ENCODE results near the gene HPSE2.

The HPSE2 gene

DNA sequence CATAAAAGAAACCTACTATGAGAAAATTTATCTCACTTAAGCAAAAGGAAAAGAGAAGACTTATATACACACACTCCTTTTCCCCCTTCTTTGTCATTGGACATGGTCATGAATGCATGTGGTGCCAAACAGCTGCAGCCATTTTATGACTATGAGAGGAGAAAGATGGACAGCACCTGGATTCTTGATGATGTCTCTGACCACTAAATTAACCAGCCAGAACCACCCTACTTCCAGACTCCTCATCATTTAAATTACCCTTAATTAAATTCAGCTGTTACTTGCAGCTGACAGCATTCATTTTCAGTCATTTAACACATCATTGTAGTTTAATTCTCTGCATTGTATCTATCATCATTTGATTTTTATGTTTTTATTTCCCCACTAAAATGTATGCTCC lies 409.9 kb downstream of the HPSE2 start:
- DNase-seq, result no peak

DNA sequence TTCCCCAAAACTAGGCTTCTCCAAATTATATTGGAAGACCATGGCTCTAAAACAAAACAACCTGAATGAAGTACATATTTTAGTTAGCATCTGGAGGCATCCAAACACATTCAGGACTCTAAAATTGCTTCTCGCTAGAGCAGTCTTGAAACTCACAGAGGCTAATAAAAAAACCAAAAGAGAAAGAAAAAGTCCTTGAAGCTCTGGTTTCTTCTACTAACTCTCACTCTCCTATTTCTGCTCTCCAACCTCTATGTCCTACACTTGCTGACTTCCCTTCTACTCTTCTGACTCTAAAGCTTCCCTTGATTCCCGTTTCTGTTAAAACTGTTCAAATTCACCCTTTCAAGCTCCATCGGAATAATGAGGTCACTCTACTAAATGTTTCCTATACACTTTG lies 418.3 kb downstream of the HPSE2 start:
- no peak for DNase-seq

DNA sequence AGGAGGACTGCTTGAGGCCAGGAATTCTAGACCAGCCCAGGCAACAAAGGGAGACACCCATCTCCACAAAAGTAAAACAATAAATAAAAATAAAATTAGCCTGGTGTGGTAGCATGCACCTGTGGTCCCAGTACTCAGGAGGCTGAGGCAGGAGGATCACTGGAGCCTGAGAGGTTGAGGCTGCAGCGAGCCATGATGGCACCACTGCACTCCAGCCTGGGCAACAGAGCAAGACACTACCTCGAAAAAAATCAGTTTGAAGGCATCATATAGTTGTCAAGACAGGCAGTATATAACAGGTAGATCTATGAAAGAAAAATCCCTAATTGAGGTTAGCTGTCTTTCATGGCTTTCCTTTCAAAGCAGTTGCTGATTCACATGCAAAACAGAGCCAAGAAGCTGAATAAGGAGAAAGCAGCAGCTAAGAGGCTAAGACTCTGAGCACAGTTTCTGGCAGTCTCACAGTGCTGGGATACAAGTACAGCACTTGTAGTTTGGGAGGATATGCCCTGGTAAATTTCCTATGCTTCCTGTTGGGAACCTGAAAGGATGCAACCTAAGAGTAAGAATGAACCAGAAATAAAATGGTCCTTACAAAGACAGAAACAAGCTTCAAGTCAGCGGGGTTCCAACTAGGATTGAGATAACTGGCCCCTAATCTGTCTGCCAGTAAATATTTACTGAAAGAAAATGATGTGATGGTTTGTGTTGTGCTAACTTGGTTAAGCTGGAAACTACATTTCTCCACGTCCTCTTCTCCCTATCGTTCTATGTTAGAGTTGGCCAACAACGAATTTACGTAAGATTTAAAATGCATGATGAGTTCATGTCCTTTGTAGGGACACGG lies 420.4 kb downstream of the HPSE2 start:
- no peak for DNase-seq

DNA sequence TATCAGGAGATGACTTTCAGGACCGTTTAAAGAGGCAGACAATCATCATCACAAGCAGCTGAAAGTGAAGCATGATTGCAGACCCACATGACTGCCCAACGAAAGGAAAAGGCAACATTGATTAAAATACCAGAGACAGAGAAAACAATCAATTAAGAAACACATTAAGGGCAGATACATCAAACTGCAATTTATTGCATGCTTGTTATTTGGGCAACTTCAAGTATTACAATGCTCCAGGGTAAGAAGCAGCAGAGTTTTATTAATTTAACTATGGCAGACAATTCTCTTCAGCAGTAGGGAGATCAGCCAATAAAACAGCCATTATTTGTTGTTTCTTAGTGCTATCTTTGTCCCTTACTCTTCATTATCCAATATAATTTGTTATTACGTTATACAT lies 421.2 kb downstream of the HPSE2 start:
- DNase-seq, result no peak

DNA sequence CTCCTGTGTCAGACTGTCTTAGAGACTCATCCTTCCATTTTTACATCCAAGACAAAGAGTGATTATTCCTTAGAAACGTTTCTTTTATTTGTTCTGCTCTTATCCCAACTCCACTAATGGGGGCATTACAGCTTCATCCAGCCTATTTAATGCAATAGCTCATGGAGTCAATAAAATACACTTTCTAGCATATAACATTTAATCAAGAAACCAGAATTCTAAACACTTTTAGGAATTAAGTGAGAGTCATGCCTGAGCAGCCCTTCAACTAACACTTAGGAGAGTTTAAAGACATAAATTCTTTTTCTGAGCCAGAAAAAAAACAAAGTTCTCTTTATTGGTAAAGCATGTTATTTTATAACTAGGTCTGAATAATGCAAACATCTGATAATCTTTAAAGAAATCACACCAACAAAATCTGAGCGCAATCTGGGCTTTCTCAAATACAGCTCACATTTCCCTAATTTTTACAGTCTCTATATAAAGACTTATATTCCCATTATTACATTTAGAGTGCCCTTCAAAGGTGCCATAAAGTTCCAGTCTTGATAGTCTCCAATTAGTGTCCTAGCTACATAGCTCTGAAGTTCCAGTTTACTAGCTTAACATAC lies 427.3 kb downstream of the HPSE2 start:
- DNase-seq, result no peak

DNA sequence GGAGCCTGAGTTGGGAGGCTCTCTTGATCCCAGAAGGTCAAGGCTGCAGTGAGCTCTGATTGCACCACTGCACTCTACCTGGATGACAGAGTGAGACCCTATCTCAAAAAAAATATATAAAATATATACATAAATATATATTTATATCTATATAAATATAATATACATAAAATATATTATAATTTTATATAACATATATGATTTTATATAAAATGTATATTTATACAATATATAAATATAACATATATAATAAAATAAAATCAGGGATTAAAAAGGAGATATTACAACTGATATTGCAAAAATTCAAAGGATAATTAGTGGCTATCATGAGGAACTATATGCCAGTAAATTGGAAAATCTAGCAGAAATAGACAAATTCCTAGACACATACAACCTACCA lies 435.4 kb downstream of the HPSE2 start:
- DNase-seq, result no peak

DNA sequence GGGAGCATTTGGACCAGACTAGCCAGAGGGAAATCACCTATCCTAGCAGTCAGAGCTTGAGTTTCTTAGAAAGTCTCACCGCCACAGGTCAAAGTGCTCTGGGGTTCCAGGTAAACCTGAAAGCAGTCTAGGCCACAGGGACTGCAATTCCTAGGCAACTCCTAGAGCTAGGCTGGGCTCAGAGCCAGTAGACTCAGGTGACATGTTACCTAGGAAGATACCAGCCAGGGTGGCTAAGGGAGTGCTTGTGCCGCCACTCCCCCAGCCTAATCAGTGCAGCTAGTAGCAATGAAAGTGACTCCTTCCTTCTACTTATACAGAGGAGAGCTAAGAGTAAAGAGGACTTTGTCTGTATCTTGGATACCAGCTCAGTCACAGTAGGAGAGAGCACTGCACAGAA lies 440.2 kb downstream of the HPSE2 start:
- no peak for DNase-seq

DNA sequence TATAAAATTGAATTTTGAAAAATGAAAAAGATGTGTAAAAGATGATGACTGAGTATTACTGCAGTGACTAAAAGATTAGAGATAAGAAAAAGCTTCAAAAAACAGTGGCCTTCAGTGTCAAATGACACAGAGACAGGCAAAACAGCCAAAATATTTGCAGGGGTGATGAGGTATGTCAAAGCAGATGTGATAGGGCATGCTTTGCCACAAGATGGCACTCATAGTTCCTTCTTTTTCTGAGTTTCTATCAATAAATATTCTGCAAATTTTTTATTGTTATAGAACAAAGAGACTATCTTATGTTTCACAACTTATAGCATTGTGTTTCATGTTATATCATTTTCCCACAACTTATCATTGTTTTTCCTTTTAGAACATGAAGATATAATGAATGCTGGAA lies 444.8 kb downstream of the HPSE2 start:
- no peak for DNase-seq

DNA sequence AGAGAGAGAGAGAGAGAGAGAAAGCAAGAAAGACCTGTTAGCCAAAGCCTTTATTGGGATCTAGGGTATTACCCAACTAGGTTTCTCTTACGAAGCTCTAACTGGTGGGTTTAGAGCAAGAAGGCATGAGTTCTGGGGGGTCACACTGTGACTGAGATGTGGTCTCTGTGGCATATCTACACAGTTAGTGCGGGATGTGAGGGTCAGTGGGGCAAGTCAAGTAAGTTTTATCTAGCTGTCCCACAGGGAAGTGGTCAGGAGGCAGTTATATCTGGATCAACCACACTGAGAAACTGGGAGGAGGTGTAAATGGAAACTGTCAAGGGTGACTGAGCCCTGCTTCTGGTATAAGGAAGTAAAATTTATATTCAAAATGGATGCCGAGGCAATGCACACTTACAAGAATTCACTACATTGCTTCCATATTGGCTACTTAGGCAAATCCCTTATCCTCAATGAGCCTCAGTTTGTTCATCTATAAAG lies 457.3 kb downstream of the HPSE2 start:
- no peak for DNase-seq

DNA sequence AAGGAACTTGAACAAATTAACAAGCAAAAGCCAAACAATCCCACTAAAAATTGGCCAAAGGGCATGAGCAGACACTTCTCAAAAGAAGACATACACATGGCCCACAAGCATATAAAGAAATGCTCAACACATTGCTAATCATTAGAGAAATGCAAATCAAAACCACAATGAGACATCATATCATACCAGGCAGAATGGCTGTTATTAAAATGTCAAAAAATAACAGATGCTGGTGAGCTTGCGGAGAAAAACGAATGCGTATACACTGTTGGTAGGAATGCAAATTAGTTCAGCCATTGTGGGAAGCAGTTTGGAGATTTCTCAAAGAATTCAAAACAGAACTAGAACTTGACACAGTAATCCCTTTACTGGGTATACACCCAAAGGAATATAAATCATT lies 477.2 kb downstream of the HPSE2 start:
- DNase-seq, result no peak

DNA sequence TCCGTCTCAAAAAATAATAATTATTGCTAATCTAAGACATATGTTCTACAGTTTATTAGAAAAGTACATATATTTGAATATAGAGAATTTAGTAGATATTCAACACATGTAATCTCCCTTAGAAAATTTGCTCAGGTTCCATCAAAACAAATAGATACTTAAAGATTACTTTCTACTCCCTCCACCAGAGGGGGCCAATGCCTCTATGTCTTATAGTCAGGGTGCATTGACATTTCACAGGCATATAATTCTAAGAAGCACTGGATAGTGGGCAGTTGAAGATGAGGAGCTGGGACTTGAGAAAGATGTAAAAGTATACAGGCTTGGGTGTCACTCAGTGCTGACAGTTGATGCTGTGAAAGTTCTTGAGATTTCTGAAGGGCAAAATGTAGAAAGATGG lies 487.4 kb downstream of the HPSE2 start:
- peak; percentile 11 for DNase-seq

DNA sequence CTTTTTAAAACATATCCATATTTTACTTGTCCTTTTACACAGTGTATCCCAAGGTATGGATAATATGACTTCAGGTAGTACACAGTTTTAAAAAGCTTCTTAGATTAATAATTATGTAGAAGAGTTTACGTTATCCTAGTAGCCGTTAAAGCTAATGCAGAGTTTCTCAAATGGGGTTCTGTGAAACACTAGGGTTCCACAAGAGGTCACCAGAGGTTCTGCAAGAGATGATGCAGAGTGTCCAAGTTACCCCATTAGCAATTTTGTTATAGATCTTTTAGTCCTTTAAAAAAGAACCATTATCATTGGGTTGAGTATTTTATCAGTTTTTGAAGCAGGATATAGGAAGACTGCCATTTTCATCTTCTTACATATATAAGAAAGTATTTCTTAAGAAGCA lies 490.0 kb downstream of the HPSE2 start:
- DNase-seq, result no peak

DNA sequence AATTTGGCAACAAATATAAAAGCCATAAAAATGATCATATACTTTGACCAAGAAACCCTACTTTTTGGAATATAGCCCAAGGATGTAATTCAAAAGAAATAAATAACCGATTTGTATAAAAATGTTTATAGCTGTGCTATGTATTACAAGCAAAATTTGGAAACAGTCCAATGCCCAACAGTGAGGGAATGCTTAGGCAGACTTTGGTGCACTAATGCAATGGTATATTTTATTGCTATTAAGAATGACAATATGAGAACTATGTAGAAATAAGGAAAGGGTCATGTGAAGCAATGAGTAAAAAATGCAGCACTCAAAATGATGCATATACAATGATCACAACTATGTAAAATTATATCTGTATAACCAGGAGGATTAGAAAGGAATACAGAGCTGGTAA lies 515.1 kb downstream of the HPSE2 start:
- no peak for DNase-seq

DNA sequence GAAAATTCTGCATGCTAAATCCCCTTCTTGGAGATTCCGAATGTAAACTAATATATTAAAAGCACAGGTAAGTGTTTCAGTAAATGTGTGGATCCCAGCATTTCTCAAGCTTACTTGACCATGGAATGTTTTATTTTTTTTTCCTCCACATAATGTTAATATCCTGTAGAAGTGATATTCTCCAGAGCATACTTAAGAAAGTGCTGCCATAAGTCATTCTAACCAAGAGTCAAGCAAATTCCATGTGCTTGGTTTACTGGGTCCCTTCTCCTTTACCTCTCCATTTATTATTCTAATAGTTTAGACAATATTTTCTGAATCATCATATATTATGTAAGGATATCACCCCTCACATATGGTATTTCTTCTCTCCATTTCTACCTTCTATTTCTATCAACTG lies 522.1 kb downstream of the HPSE2 start:
- DNase-seq, result no peak

DNA sequence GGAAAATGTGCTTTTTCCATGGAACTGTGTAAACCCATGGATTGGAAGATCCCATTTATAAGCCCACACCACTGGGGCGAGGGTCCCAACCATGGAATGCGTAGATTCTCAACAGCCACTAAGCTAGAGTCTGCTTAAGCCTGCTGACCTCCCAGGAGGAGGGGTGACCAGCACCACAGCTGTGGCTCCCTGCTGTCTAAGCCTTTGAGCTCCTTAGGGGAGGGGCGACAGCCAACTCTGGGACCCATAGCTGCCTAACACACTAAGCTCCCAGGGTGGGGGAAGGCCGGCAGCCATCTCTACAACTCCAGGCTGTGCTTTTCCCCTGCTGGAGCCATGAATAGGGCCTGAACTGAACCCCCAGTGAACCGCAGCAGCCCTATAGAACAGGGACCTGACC lies 539.1 kb downstream of the HPSE2 start:
- no peak for DNase-seq

DNA sequence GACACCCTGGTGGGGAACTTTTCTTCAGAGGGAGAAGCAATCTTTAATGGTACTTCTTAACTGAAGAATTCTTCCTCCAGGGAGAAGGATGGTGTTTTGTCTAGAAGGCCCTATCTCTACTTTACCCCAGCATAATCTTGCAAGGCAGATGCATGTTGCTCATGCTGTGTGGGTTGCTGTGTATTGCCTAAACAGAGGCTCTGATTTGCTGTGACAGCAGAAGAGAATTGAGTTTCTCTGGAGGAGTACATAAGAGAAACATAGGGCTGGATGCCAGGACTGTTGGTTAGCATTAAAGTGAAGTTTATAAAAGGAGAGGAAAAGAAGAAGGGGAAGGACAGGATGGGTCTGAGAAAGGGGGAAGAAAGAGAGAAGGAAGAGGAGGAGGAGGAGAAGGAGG lies 540.8 kb downstream of the HPSE2 start:
- DNase-seq, result no peak

DNA sequence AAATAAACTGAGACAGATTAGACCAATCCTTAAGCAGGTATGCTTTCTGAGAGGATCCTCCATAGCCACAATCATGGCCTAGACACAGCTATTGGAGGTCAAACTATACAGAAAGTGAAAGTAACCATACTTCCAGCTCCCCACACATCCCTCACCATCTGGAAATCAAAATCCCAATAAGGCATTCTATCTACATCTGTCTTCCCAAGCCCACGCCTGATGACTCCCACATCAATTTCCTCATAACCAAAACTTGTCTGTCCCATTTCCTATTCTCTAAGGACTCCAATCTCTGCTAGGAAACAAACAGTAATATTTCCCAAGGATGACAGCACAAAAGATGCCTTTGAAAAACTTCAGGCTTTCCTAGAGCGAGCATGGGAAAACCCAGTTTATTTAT lies 541.6 kb downstream of the HPSE2 start:
- no peak for DNase-seq

DNA sequence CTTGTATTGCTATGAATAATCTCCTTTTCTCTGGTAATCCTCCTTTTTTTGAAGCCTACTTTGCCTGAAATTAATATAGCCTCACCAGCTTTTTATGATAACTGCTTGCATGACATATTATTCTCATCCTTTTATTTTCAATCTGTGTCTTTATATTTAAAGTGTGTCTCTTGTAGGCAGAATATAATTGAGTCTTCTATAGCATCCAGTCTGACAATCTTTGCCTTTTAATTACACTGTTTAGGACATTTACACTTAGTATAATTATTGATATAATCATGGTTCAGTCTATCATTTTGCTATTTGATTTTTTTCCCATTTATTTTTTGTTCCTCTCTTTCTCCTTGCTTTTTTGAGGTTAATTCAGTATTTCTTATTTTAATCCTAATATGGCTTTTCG lies 548.0 kb downstream of the HPSE2 start:
- no peak for DNase-seq

DNA sequence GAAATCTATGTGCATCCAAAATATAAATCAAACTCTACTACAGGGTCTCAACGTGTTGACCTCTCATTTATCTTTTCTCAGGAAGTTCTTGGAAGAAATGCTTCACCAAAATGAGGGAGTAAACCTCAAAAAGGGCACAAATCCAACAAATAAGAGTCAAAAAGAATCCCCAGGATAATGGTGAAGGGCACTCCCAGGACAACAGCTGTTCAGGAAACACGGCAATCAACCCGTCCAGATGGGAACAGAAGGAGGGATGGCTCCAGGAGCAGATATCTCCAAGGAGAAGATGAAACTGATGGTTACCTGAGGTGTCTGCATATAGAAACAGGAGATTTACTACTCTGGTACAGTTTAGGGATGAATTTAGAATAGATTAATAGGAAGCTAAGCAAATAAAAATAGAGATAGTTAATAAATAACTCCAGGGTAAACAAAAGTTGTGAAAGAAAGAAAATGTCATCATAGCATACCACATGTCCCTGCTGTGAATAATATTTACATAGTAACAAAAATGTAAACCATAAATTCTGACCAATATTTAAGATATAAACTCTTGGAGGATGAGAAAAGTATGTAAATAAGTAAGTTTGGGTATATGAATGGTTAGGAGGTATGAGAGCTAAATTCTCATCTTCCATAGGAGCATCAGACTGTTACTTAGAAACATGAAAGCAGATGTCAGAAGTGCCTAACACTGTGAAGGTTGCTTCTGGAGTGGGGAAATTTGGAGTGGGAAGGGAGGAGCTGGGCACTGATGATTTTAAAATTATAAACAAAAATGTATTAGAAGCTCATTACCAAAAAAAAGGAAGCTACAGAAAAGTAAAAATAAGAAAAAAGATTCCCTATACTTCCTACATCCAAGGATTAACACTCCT lies 551.4 kb downstream of the HPSE2 start:
- no peak for DNase-seq

DNA sequence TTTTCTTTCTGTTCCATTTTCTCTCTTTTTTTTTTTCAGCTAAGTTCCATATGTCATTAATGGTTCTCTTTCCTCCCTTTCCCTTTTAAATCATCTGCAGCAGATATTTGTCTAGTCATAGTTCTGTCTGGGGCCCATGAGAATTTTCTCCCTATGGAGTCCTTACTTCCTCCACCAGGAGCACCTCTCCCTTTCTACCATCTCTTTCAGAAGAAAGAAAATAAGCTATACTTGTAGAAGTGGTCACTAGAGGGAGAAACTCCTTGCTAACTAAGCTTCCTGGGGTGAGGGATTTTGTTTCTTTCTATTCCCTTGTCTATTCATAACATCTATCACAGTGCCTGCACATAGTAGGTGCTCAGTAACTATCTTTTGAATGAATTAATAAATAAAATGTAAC lies 558.8 kb downstream of the HPSE2 start:
- DNase-seq, result no peak

DNA sequence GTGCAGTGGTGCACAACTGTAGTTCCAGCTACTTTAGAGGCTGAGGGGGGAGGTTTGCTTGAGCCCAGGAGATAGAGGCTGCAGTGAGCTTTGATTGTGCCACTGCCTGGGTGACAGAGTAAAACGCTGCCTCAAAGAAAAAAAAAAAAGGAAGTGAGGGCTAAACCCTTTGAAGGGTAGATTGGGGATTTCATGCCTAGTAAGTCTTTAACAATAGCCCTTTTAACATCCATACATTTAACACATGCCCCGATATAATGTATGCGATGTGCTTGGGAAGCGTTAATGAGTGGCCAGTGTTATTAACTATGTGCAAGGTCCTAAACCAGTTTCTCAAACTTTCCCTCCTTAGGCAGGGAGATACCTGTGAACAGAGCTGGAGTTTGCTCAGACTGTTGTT lies 559.8 kb downstream of the HPSE2 start:
- no peak for DNase-seq

DNA sequence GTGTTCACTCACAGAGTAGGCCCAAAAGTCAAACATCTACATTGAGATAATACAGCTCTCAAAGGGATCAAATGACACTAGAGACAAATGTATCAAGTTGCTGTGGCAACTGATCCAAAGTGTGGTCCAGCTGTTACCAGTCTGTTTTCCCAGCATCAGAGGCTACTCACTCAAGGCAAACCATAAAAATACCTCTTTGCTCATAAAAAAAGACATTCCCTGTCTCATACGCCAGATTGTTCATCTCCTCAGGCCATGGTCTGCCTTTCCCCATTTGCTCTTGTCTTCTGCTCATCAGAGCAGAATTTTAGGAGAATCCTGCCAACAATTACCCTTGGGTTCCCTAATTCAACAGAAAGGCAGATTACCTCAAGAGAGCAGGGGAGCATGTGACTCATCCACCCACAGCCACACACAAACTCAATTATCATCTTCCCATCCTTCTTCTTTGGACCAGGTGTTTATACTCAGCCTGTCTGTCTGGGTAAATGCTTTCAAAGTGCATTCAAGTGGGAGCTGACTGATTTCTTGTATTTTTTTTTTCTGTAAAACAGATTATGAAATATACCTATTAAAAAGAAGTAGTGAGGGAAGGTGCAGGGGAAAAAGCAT lies 562.4 kb downstream of the HPSE2 start:
- no peak for DNase-seq

DNA sequence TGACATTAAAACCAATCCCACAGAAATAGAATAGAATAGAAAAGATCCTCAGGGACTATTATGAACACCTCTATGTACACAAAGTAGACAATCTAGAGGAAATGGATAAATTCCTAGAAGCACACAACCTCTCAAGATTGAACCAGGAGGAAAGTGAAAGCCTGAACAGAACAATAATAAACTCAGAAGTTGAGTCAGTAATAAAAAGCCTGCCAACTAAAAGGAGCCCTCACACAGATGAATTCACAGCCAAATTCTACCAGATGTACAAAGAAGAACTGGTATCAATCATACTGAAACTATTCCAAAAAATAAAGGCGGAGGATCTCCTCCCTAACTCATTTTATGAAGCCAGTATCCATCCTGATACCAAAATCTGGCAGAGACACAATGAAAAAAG lies 568.6 kb downstream of the HPSE2 start:
- no peak for DNase-seq
